ENCODE results near the gene SDC1.

GRCh38 chr2:20207051-20207450, 17.9 kb downstream of the SDC1 start:
- TF ChIP-seq CTCF (IDR thresholded peaks at IDR 0.05; ENCODE audit: insufficient read depth, low read depth, low read length) (no peak), EZH2 (IDR thresholded peaks at IDR 0.05; ENCODE audit: insufficient read depth, low read length) (no peak)

All from astrocyte (in vitro differentiated cells and primary cell).